Colonic mucosa (tissue), 4 donors: ENCODE results near the gene FBXO8. TPM values are rescaled to one million over a fixed set of nuclear protein-coding genes. Genes with fewer than 3 reads are reported as not detected.
"Not testable (repeated sequence)": the region's sequence is repeated elsewhere in the genome, so short reads cannot be mapped to it uniquely, and the experiment has no call there.

Experiments
- DNase-seq: peaks from one replicate; pipeline ENCODE4 v3.0.0-alpha.2; 2020
- H3K27ac ChIP-seq: fragments of 200-600 bp; one replicate; pipeline ENCODE4 v1.8.0; 2021
- H3K27me3 ChIP-seq: fragments of 200-600 bp; one replicate; pipeline ENCODE4 v1.8.0; 2021
- H3K36me3 ChIP-seq: fragments of 200-600 bp; one replicate; pipeline ENCODE4 v1.8.0; 2021
- H3K4me1 ChIP-seq: fragments of 200-600 bp; one replicate; pipeline ENCODE4 v1.8.0; 2021; ENCODE audit warnings: mild to moderate bottlenecking
- H3K4me3 ChIP-seq: fragments of 200-600 bp; one replicate; pipeline ENCODE4 v1.8.0; 2021
- H3K9ac ChIP-seq, 2 donors: one replicate each; pipeline ENCODE4 v1.7.0; 2013; ENCODE audit warnings: control low read depth in 2 of 2, low read depth in 2 of 2, low read length in 2 of 2
- H3K9me3 ChIP-seq: fragments of 200-600 bp; one replicate; pipeline ENCODE4 v1.8.0; 2021
- CTCF ChIP-seq: fragments of 200-600 bp; IDR thresholded peaks from one replicate; pipeline ENCODE4 v1.8.0; 2022; ENCODE audit warnings: antibody characterized with exemption, mild to moderate bottlenecking
- intact Hi-C: fragments of 100-400 bp; cut with DNase I; formaldehyde crosslinking; loops from one replicate; pipeline ENCODE4 v1.14.1; 2022
- total RNA-seq, 2 donors: library from RNA; stranded (reverse); fragmentation: NEBNext Ultra II Directional in 1 of 2; extraction: Animal tissue kit (Norgen Biotek cat#: 25700) in 1 of 2; gene quantifications; one replicate each; pipeline ENCODE4 v1.2.1, GENCODE V29; 2021
- donor health status: healthy.
- donor health status: DM: no; HTN: no; CAD: no.
- donor health status: DM: no; HTN: no; CAD: no.

Gene FBXO8
- total RNA-seq, 2 donors from 2014 or later: 22.2 to 35.1 TPM

GRCh38 chr4:174303687-174304086 lies 20.2 kb upstream of the FBXO8 start:
- DNase-seq: no peak
- intact Hi-C loops: no loop called here
- H3K36me3 ChIP-seq: no peaks in the 10 kb centered on the region

GRCh38 chr4:174295142-174295541 lies 11.7 kb upstream of the FBXO8 start:
- H3K4me1 ChIP-seq, H3K9ac ChIP-seq, H3K36me3 ChIP-seq, H3K9me3 ChIP-seq, intact Hi-C loops, H3K27ac ChIP-seq, H3K27me3 ChIP-seq, DNase-seq, H3K4me3 ChIP-seq: not testable (repeated sequence)

More at GRCh38 chr4:174303687-174304086, 20.2 kb upstream of the FBXO8 start:
- Histone ChIP-seq H3K27ac (no peak overlapping the region), H3K4me1 (no peaks in the 10 kb centered on the region), H3K27me3 (no peaks in the 10 kb centered on the region), H3K4me3 (no peak overlapping the region), H3K9me3 (no peaks in the 10 kb centered on the region), H3K9ac (no peak overlapping the region)
- no peak for TF ChIP-seq CTCF

- H3K4me3 ChIP-seq, DNase-seq, H3K27ac ChIP-seq, H3K36me3 ChIP-seq, H3K4me1 ChIP-seq, H3K27me3 ChIP-seq, intact Hi-C loops, H3K9me3 ChIP-seq, H3K9ac ChIP-seq: not testable (repeated sequence)
Measured at GRCh38 chr4:174294641-174295040, 11.2 kb upstream of the FBXO8 start.

GRCh38 chr4:174292473-174292872 lies 9.0 kb upstream of the FBXO8 start:
- Histone ChIP-seq H3K4me3 (no peak overlapping the region), H3K36me3 (no peaks in the 10 kb centered on the region), H3K27me3 (no peaks in the 10 kb centered on the region), H3K27ac (no peak overlapping the region), H3K9me3 (no peaks in the 10 kb centered on the region), H3K9ac (no peak overlapping the region), H3K4me1 (no peaks in the 10 kb centered on the region)
- DNase-seq: no peak
- TF ChIP-seq CTCF: no peak
- intact Hi-C loops: no loop called here

GRCh38 chr4:174286870-174287269 lies 3.4 kb upstream of the FBXO8 start:
- intact Hi-C loops: no loop called here
- Histone ChIP-seq H3K36me3 (no peaks in the 10 kb centered on the region), H3K27ac (no peak overlapping the region)

GRCh38 chr4:174284487-174284886 lies 1.0 kb upstream of the FBXO8 start:
- no peaks in the 10 kb centered on the region for H3K36me3 ChIP-seq
- intact Hi-C loops: no loop called here
- peaks cover 3% of the 10 kb centered on the region for H3K4me1 ChIP-seq
- peak overlapping the region; percentile 98 for H3K27ac ChIP-seq
- H3K9me3 ChIP-seq: no peaks in the 10 kb centered on the region
- H3K9ac ChIP-seq: peak overlapping the region; percentile 84 to 97
- DNase-seq: peak; percentile 22
- no peaks in the 10 kb centered on the region for H3K27me3 ChIP-seq
- no peak for TF ChIP-seq CTCF
- H3K4me3 ChIP-seq: peak overlapping the region; percentile 53

More at GRCh38 chr4:174286870-174287269, 3.4 kb upstream of the FBXO8 start:
- Histone ChIP-seq H3K27me3 (no peaks in the 10 kb centered on the region), H3K9ac (no peak overlapping the region), H3K4me1 (peaks cover 3% of the 10 kb centered on the region), H3K4me3 (no peak overlapping the region), H3K9me3 (no peaks in the 10 kb centered on the region)
- TF ChIP-seq CTCF: no peak
- DNase-seq: no peak
